GM21423 (cell line): ENCODE results near the gene ULK4.
A peak's percentile ranks its signal among the peaks of the same experiment; 100 is the strongest.

Experiments
- ATAC-seq: cut with Tn5 transposase; IDR thresholded peaks from one replicate; pipeline ENCODE4 v1.9.1; 2021; ENCODE audit warnings: mild to moderate bottlenecking, moderate library complexity; ENCODE audit not compliant: unreplicated experiment

ULK4 gene

DNA sequence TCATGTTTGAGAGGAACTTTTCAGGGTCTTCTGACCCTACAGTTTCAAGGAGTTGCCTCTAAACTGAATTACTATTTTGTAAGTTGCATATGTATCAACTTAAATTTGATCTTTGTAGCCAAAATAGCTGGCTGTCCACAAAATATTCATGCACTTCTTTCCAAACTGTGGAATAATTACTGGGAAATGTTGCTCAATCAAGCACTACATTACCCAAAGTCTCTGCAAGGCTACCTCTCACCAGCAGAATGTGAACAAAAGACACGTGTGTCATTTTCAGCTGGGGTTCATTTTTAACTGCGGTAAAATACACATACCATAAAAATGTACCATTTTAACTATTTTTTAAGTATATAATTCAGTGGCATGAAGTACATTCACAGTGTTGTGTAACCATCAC lies 442.2 kb downstream of the ULK4 start:
- ATAC-seq = no peak

DNA sequence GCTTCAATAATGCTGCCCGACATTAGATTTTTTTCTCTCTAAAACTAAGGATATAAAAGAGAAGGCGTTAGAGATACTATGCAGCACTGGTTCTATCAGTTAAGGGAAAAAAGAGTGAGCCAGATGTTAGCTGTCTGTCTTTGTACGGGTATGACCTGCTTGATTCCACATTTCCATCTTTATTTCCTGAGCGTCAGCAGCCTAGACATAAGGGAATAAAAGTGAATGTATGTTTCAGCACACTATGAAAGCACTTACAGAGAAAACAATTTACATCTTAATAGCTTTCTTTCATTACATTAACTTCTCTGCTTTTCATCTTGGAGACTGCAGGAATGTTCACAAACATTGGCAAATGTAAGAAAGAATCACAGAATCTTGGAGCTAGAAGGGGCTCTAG lies 443.3 kb downstream of the ULK4 start:
- no peak for ATAC-seq

DNA sequence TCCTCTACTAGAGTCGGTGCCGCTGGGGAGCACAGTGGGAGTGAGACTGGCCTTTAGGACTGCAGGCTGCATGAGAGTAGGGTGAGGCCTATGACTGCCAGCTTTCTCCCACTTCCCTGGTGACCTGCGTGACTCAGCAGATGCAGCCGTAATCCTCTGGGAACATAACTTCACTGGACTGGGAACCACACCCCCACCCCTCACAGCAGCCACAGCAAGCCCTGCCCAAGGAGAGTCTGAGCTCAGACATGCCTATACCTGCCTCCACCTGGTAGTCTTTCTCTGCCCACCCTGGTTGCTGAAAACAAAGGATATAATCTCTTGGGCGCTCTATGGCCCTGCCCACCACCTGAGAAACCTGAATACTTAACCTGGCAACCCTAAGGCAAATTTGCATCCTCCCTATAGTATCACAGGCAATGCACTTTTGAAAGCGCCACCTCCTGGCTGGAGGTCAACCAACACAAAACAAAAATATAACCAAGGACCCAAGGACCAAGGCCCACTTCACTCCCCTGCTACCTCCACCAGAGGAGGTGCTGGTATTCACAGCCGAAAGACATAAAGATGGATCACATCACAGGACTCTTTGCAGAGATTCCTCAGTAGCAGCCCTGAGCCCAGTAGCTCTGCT lies 453.7 kb downstream of the ULK4 start:
- ATAC-seq = no peak

DNA sequence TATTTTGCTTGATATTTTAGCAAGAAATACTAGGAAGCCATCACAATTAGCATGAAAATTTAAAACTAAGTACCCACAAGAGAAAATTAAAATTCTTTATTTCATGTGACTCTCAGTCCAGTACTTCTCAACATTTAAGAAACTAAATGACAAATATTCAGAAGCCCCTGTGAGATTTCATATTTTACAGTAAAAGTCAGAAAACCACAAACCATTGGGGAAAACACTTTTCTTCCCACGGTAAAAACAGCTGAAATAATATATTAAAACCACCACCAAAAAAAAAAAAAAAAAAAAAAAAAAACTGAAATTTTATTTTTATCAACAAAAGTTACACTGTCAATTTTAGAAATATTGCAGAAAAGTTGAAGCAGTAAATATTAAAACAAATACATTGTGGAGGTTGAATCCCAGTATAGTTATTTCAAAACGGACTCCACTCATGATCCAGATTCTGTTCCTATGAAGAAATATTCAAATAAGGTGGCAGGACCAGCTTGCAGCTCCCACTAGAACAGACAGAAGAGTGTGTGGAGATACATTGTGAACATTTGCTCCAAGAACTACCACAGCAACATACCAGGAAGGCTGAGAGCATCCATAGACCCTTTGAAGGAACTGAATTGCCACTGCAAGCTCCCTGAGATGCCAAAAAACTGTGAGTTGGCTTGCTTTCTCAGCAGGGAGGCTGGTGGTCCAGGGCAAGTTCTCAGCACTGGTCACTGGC lies 454.4 kb downstream of the ULK4 start:
- ATAC-seq = no peak

DNA sequence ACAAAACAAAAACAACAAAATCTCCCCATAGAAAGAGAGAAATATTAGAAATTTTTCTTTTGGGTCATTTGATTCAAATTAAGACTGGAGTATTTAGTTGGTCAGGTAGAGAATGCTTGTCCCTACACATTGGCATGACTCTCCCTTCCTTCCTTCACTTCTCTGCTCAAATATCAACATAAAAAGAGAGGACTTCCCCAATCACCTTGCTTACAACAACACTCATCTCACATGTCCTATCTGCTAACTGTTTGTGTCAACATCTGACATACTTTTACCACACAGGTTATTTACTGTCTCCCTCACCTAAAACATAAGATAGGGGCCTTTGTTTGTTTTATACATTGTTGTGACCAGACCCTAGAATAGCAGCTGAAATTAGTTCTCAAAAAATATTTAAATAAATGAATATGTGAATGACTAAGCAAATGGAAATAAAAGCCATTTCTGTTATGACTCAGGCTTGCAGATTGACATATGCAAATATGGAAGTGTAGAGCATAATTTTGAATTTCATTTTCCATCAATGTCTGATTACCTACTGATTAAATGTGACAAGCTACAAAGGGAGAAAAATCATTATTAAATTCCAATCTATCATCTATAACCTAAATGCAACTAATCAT lies 457.8 kb downstream of the ULK4 start:
- ATAC-seq = no peak

DNA sequence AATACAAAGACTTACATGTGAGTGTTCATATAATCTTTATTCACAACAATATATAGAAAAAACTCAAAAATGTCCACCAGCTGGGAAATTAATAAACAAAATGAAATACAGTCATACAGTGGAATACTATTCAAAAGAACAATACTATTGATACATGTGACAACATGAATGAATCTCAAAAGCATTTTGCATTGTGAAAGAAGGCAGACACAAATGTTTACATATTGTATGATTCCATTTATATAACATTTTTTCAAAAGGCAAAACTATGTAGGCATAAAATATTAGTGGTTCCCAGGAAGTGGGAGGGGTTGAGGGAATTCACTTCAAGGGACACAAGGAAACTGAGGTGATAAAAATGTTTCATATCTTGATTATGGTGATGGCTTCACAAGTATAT lies 459.4 kb downstream of the ULK4 start:
- no peak for ATAC-seq

DNA sequence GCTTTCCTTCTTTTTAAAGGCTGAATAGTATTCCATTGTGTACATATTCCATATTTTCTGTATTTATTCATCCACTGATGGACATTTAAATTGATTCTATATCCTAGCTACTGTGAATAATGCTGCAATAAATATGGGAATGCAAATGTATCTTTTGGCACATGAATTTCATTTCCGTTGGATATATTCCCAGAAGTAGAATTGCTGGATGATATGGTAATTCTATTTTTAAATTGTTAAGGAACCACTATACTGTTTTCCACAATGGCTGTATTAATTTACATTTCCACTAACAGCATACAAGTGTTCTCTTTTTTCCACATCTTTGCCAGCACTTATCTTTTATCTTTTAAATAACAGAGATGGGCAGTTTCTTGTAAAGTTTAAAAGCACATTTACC lies 459.9 kb downstream of the ULK4 start:
- no peak for ATAC-seq

DNA sequence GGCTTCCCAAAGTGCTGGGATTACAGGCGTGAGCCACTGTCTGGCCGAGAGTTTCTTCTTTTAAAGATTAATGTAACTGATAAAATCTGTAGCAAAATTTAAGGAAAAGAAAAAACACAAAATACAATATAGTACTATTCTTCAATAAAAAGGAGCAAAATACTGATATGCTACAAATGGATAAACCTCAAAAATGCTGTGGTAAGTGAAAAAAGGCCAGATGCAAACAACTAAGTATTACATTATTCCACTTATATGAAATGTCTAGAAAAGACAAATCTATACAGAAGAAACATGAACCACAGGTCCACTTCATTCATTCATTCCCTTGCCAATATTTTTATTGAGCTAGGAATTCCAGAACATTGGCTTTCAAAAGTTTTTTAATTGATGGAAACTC lies 463.1 kb downstream of the ULK4 start:
- ATAC-seq = no peak

DNA sequence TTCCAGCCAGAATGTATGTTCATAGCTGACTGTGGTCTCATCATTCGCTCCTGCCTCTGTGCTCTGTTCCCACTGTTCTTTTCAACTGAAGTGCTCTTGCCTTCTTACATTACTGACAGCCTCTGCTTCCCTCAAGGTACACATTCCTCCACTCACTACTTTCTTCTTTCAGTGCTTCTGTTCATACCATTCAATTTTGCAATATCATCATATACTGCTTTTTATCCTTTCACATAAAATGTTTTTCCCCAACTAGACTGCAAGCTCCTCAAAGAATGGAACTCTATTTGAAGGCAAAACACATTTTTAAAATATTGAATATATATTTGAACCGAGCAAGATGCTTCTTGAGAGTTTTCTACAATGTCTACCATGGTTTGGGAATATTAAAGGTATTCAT lies 471.5 kb downstream of the ULK4 start:
- ATAC-seq = no peak

DNA sequence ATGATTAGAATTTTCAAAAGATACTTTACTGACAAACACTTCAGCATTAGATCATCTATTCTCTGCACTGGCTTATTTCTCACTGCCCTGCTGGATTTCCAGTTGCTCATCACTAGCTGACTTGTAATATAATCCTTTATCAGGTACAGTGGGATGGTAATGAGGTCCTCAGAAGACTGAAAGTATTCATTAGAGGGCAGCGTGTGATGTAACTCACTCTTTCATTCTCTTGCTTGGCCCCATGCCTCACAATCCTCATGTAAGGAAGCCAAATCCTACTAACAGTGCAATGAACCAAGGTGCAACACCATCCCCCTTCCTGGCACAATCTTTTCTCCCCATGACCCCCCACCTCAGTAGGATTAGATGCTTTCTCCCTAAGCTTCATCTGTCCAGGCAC lies 472.7 kb downstream of the ULK4 start:
- ATAC-seq = no peak

DNA sequence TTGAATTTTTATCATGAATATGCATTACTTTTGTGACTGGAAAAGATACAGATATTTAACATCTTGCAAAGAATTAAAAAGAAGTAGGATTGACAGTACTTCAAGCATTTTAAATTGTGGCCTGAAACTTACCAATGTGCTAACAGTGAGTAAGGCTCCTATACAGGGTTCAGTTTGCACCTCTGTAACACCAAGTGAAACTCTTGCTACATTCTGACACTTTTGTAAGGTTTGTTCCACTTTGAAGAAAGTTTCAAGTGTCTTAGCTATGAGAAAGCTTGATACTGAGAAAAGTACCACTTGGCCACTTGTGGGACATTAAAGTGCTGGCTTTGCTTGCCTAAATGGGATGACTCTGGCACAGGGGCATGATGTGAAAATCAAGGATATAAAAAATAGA lies 473.4 kb downstream of the ULK4 start:
- ATAC-seq = no peak

DNA sequence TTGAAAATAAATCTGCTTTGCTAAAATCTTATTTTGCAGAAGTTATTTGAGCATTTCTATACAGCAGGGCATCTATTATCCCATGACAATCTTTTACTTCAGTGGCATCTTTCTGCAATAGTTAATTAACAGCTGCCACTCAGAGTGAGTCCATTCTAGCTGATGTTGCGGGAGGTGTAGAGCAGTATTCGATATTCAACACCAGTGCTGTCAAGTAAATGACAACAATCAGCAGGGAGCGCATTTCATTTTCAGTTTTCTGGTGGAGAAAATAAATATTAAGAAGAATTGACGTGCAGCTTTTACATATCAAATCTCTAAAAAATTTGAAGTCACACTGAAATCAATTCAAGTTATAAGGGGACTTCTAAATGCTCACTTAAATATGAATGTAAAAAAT lies 476.4 kb downstream of the ULK4 start:
- no peak for ATAC-seq

DNA sequence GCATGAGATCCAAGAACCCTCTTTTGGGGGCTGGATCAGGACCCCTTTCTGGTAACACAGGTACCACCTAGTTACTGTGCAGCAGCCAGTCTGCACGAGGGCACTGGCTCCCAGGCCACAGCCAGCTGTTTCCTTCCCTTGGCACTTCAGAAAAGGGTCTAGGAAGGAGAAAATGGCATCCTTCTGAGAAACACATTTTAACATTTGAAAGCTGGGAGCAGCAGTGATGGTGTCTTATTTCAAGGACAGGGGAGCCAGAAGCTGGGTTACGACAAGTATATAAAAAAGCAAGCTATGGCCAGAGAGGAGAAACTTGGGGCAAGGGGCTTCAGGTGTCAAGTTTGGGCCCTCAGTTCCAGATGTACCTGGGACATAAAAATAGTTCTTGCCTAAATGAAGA lies 479.8 kb downstream of the ULK4 start:
- no peak for ATAC-seq

DNA sequence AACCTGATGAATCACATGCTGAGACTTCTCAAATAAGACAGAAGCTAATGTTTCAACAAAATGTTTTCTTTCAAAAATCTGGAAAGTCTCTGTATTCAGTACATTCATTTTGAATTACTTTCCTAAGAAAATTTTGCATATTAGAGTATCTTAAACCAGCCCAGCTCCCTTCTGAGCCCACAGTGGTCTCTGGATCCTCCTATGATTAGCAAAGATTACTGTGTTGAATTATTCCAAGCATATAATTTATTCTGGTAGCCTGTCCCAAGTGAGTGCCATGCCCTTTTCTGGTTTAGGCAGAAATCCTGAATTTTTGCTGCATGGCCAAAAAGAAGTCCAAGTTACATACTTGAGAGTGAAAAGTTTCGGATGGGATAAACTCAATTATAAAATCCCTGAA lies 483.6 kb downstream of the ULK4 start:
- ATAC-seq = no peak

DNA sequence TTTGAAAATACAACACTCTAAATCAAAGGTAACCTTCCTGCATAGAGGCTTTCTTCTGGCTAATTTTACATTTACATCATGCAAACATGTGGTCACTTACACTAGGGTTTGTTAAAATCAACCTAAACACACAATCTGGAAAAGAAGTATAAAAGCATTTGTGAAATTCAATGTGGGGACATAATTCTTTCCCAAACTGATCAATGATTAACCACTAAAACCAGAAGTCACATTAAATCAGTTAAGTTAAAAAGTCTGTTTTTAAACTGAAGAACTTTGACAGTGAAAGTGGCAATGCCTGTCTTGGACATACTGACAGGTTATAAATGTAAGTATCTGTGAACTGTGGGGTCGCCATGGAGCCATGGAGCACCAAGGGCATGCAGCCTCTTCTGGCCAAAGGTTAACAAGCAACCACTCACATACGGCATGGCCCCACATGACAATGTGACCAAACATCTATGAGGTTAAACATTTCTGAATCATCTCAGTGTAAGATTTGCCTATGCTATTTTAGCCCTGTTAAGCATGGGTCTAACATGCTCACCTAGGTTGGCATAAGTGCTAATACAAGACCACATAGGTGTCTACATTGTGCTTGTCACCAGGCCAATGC lies 484.4 kb downstream of the ULK4 start:
- ATAC-seq = peak; percentile 74

DNA sequence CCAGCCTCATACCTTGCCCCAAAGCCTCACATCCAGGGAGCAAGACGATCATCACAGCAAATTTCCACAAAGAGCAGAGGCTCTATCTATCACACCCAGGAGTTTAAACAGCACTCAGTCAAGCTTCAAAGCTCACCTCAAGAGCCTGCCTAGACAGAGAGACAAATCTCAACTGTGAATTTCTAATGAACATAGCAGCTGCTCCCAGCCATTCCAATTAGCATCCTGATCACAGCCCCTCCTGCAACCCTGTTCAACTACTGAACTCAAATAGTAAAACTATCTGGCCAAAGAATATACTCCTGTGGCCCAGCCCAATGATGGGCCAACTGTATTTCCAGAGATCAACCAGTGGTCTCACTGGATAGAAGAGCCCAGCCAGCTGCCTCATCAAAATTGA lies 492.8 kb downstream of the ULK4 start:
- ATAC-seq = no peak

DNA sequence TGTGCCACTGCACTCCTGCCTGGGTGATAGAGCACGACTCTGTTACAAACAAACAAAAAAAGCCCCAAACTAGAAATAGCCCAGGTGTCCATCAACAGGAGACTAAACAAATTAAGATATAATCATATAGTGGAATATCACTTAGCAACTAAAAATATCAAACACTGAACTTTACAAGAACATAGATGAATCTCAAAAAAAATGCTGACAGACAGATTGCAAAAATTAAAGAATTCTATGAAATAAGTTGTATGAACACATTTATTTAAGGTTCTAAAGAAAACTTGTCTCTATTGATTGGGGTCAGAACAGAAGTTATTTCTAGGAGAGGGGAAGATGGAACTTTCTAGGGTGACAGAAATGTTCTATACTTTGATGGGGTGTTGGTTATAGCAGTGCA lies 494.4 kb downstream of the ULK4 start:
- ATAC-seq = no peak

DNA sequence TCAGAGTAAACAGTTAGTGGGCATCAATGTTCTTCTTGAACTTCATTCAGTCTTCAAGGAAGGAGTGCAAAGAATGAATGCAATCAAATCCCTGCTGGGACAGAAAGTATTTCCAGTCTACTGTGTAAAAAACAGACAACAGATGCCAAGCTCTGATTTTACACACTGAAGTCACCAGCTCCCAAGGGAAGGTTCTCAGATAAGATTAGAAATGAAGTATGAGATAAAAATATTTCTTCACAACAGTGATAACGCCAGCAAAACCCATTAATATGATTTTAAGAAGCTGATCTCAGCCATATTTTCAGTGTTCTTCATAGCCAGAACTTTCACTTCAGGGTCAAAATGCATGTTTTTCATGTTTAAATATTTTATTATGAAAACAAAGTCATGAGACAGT lies 497.0 kb downstream of the ULK4 start:
- ATAC-seq = no peak

DNA sequence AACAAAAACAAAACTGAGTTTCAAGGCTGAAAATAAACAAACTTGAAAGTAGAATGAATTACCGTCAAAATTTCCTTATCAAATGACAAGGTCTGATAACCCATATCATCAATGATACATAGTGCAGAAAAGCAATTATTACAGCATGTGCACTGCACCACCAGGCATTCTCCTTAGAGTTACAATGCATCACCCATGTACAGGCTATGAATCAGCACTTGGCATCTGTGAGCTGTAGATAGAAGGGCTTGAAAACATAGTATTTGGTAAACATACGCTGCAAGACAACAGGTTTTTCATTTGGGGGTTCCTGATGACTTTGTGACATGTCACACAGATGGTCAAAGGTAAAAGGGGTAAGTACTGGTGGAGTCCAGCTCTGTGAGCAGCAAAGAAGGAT lies 497.5 kb downstream of the ULK4 start:
- ATAC-seq = no peak

DNA sequence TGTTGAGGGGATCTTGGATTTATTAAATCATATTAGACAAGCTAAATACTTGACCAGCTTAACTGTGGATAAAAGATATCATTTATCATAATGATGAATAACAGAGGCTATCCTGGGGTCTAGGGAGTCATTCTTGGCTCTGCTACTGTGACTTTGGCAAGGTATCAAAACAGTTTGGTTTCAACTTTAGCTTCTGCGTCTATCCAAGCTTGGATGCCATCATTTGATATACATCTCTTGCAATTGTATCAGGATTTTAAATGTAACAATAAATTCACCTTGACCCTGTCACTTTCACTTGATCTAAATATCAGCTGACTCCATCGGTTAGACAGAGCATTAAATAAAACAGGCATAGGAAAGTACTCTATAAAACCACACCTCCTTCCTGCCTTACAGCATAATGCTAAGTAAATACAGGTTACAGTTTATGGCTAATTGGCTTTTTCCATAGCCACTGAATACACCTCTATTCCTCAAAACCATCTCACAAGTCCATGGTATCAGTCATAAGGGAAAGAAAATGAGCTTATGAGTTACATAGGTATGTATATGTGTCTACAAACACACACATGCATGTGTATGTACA lies 499.7 kb downstream of the ULK4 start:
- ATAC-seq = no peak

DNA sequence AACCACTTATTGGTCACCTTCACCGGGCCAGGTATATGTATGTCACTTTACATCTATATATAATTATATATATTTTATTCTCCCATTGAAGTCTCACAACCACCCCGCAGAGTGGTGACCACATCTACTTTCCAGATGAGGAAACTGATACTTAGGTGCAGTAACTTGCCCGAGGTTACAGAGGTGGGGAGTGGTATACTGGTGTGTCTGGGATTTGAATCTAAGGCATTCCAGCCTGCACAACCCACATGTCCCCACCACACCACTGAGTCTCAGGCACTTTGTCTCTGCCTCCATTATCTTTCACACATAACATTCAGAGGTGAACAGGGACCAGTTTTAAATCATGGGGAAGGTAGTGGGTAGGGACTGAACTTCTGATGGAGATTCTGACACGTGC lies 501.2 kb downstream of the ULK4 start:
- ATAC-seq = no peak

DNA sequence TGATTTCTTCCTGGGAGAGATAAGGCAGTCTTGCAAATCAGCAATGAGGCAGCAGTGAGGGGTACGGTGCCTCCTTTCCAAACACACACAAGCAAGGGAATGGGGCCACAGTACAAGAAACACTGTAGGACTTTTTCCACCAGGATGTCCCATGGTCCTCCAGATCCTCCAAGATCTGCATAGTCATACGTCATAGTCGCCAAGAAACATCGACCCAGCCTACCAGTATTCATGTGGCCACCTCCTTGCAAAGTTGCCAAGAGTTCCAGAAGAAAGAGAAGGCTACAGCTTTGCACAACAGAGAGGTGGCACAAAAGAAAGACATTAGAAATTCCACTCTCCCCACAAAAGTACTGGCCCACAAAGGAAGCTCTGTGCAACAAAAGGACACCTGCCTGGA lies 504.7 kb downstream of the ULK4 start:
- ATAC-seq = no peak
